ENCODE data around the gene ATF7IP2.
"Not testable (repeated sequence)": the region's sequence is repeated elsewhere in the genome, so short reads cannot be mapped to it uniquely, and the experiment has no call there.

Gene ATF7IP2

DNA sequence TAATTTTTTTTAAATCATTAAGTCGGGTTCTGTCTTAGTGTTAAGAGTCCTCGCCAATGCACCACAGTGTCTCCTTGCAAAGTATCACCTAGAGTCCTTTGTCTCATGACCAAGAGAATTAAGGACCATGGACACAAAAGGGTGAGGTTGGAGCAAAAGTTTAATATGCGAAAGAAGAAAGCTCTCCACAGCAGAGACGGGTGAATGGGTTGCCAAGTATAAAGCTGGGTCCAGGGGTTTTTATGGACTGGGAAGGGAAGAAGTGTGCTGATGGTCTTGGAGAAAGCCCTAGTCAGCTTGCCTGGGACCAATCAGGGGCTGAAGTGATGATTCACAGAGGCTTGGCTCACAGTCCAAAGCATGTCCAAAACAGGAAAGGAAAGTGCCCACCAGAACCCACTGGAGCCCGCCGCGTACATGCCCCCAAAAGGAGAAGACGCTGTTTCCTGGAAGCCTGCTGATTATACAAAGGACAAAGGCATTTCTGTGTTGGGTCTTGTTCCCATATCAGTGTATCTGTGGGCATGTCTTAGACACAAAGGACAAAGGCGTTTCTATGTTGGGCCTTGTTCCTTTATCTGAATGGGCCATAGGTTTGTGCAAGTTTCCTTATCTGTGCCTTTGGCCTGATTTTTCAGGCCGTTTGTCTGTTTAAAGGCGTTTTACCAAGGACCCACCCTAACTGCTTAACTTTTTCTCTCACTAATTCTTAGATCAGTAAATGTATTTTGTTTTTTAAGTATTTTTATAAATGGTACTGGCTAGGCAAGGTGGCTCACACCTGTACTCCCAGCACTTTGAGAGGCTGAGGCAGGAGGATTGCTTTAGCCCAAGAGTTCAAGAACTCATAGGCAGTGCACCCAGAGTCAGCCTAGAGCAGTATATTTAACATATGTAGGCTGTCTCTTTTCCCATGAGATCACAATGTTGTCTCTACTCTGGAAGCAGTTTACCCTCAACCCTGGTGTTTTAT is 28.7 kb upstream of the ATF7IP2 start:
- Histone ChIP-seq H3K36me3 (ENCODE audit: control insufficient read depth, insufficient read depth, low read length) (no peaks in the 10 kb centered on the region), H3K27me3 (ENCODE audit: control insufficient read depth, insufficient read depth, low read length, poor library complexity, severe bottlenecking) (no peaks in the 10 kb centered on the region), H3K4me3 (ENCODE audit: insufficient read depth, low read depth, low read length) (no peak overlapping the region), H3K9me3 (ENCODE audit: control insufficient read depth, low read length) (no peaks in the 10 kb centered on the region), H3K4me1 (ENCODE audit: control insufficient read depth, insufficient read depth, low read length) (no peaks in the 10 kb centered on the region), H3K27ac (ENCODE audit: insufficient read depth, low read depth, low read length, poor library complexity, severe bottlenecking) (no peak overlapping the region)
- 93 to 94% methylated on average over 11 of the region's 11 CpGs for WGBS, 2 experiments

DNA sequence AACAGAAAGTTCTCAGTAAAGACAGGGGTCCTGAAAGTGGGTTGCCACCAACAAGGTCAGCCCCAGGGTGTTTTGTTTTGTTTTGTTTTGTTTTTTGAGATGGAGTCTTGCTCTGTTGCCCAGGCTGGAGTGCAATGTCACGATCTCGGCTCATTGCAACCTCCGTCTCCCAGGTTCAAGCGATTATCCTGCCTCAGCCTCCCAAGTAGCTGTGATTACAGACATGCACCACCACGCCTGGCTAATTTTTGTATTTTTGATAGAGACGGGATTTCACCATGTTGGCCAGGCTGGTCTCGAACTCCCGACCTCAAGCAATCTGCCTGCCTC is 24.1 kb upstream of the ATF7IP2 start:
- not testable (repeated sequence) for H3K27ac ChIP-seq (ENCODE audit: insufficient read depth, low read depth, low read length, poor library complexity, severe bottlenecking); H3K4me3 ChIP-seq (ENCODE audit: insufficient read depth, low read depth, low read length); H3K36me3 ChIP-seq (ENCODE audit: control insufficient read depth, insufficient read depth, low read length); H3K9me3 ChIP-seq (ENCODE audit: control insufficient read depth, low read length); H3K4me1 ChIP-seq (ENCODE audit: control insufficient read depth, insufficient read depth, low read length); H3K27me3 ChIP-seq (ENCODE audit: control insufficient read depth, insufficient read depth, low read length, poor library complexity, severe bottlenecking)
- 92 to 93% methylated on average over 8 of the region's 8 CpGs for WGBS, 2 experiments

DNA sequence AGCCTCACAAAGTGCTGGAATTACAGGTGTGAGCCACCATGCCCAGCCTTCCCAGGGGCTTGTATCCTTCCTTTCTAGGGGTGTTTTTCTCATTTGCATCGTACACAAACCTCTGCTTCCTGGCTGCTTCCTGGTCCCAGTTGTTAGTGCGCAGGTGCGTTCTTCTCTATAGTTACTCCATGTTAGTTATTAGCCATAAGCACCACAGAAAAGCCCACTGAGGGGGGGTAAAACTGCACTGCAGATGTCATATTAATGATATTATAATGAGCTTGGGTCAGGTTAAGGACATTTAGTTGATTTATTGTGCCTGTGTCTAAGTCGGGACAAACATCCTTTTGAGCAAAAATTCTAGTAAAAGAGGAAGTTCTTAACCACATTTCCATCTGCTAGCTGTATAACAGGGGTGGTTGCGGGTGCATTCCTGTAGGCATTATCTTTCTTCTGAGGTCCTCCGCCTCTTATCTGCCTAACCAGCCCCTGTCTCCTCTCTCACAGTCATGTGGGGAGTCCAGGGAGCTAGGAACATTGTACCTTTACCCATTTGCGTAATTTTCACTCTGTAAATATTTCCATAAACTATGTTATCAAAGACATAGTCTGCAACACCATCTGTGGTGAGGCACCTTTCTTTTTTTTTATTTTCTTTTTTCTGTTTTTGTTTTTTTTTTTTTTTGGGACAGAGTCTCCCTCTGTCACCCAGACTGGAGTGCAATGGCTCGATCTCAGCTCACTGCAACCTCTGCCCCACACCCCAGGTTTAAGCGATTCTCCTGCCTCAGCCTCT is 23.6 kb upstream of the ATF7IP2 start:
- Histone ChIP-seq H3K4me3 (ENCODE audit: insufficient read depth, low read depth, low read length) (no peak overlapping the region), H3K36me3 (ENCODE audit: control insufficient read depth, insufficient read depth, low read length) (no peaks in the 10 kb centered on the region), H3K27ac (ENCODE audit: insufficient read depth, low read depth, low read length, poor library complexity, severe bottlenecking) (no peak overlapping the region), H3K9me3 (ENCODE audit: control insufficient read depth, low read length) (no peaks in the 10 kb centered on the region), H3K4me1 (ENCODE audit: control insufficient read depth, insufficient read depth, low read length) (no peaks in the 10 kb centered on the region), H3K27me3 (ENCODE audit: control insufficient read depth, insufficient read depth, low read length, poor library complexity, severe bottlenecking) (no peaks in the 10 kb centered on the region)
- 88 to 94% methylated on average over 9 of the region's 9 CpGs for WGBS, 2 experiments

DNA sequence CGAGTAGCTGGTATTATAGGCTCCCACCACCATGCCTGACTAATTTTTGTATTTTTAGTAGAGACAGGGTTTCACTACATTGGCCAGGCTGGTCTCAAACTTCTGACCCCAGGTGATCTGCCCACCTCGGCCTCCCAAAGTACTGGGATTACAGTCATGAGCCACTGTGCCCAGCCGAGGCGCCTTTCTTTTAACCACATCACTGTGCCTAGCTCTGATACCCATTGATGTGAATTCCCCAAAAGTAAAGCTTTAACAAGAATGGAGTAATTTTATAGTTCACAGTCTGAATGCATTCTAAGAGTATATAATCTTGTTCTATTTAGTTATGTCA is 23.0 kb upstream of the ATF7IP2 start:
- not testable (repeated sequence) for H3K27me3 ChIP-seq (ENCODE audit: control insufficient read depth, insufficient read depth, low read length, poor library complexity, severe bottlenecking); H3K9me3 ChIP-seq (ENCODE audit: control insufficient read depth, low read length); H3K4me1 ChIP-seq (ENCODE audit: control insufficient read depth, insufficient read depth, low read length); H3K27ac ChIP-seq (ENCODE audit: insufficient read depth, low read depth, low read length, poor library complexity, severe bottlenecking); H3K36me3 ChIP-seq (ENCODE audit: control insufficient read depth, insufficient read depth, low read length); H3K4me3 ChIP-seq (ENCODE audit: insufficient read depth, low read depth, low read length)
- 88% methylated on average over 4 of the region's 4 CpGs for WGBS, 2 experiments

DNA sequence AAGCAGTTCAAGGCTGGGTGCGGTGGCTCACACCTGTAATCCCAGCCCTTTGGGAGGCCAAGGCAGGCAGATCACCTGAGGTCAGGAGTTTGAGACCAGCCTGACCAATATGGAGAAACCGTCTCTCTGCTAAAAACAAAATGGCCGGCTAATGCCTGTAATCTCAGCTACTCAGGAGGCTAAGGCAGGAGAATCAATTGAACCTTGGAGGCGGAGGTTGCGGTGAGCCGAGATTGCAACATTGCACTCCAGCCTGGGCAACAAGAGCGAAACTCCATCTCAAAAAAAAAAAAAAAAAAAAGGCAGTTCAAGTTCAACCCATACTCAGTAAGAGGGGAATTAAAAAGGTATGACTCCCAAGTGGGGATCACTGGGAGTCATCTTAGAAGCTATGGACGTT is 19.2 kb upstream of the ATF7IP2 start:
- not testable (repeated sequence) for H3K4me1 ChIP-seq (ENCODE audit: control insufficient read depth, insufficient read depth, low read length); H3K9me3 ChIP-seq (ENCODE audit: control insufficient read depth, low read length); H3K36me3 ChIP-seq (ENCODE audit: control insufficient read depth, insufficient read depth, low read length); H3K27me3 ChIP-seq (ENCODE audit: control insufficient read depth, insufficient read depth, low read length, poor library complexity, severe bottlenecking); H3K27ac ChIP-seq (ENCODE audit: insufficient read depth, low read depth, low read length, poor library complexity, severe bottlenecking); H3K4me3 ChIP-seq (ENCODE audit: insufficient read depth, low read depth, low read length)
- WGBS, 2 experiments: 93 to 95% methylated on average over 8 of the region's 8 CpGs

DNA sequence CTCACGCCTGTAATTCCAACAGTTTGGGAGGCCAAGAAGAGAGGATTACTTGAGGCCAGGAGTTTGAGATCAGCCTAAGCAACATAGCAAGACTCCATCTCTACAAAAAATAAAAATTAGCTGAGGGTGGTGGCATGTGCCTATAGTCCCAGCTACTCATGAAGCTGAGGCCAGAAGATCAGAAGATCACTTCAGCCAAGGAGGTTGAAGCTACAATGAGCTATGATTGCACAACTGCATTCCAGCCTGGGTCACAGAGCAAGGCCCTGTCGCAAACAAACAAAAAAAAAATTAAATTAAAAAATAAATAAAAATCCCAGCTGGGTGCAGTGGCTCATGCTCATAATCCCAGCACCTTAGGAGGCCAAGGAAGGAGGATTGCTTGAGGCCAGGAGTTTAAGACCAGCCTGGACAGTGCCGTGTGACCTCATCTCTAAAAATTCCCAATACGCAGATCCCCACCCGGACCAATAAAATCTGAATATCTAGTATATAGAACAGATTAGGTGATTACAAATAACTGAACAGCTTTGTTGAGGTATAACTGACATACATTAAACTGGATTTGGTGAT is 18.2 kb upstream of the ATF7IP2 start:
- Histone ChIP-seq H3K4me3 (ENCODE audit: insufficient read depth, low read depth, low read length) (no peak overlapping the region), H3K27ac (ENCODE audit: insufficient read depth, low read depth, low read length, poor library complexity, severe bottlenecking) (no peak overlapping the region), H3K36me3 (ENCODE audit: control insufficient read depth, insufficient read depth, low read length) (no peaks in the 10 kb centered on the region), H3K9me3 (ENCODE audit: control insufficient read depth, low read length) (no peaks in the 10 kb centered on the region), H3K27me3 (ENCODE audit: control insufficient read depth, insufficient read depth, low read length, poor library complexity, severe bottlenecking) (no peaks in the 10 kb centered on the region), H3K4me1 (ENCODE audit: control insufficient read depth, insufficient read depth, low read length) (no peaks in the 10 kb centered on the region)
- 83 to 99% methylated on average over 1 to 5 of the region's 5 CpGs for WGBS, 2 experiments

DNA sequence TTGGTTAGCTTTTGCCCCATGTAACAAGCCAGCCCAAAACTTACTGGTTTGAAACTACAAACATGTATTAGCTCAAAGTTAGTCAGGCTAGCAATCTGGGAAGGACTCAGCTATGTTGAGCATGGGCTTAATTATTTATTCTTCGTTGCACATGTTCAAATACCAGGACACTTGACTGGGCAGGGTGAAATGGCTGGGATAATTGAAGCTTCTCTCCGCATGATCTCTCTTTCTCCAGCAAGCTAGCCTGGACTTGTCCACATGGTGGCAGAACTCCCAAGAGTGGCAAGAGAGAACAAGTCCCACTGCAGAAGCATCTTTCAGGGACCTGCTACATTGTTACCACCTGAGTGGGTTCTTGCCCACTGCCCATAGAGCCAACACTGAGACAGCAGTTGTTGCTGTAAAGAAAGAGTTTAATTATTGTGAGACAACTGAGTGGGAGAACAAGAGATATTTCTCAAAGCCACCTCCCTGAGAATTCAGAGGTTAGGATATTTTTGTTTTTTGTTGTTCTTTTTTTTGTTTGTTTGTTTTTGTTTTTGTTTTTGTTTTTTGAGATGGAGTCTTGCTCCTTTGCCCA is 16.8 kb upstream of the ATF7IP2 start:
- H3K36me3 ChIP-seq (ENCODE audit: control insufficient read depth, insufficient read depth, low read length): no peaks in the 10 kb centered on the region
- H3K27me3 ChIP-seq (ENCODE audit: control insufficient read depth, insufficient read depth, low read length, poor library complexity, severe bottlenecking): no peaks in the 10 kb centered on the region
- WGBS, 2 experiments: 78 to 90% methylated on average over 2 of the region's 2 CpGs

DNA sequence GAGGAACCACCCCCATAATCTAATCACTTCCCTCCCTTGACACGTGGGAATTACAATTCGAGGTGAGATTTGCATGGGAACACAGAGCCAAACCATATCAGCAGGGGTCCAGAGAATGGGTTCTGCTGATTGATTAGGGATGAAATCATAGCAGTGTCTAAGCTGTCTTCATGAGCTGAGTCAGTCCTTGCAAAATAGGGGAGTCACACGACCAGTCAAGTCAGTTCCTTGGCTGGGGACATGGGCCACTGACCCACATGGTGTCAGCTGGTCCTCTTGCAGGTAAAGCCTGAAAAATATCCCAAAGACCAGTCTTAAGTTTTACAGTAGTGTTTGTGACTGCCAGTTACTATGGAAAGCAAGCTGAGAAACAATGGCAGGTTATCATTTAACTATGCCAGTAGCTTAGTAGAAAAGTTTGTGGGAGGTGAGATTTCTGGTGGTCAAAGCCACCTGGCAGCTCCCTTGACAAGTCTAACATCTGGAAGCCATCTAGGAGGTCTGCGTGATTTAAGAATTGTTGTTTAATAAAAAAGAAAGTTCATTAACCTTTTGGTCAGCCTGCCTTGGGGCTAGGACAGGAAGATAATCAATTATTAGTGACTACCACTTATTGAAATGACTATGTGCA is 15.7 kb upstream of the ATF7IP2 start:
- WGBS, 2 experiments: 88 to 94% methylated on average over 4 of the region's 4 CpGs
- Histone ChIP-seq H3K27ac (ENCODE audit: insufficient read depth, low read depth, low read length, poor library complexity, severe bottlenecking) (no peak overlapping the region), H3K36me3 (ENCODE audit: control insufficient read depth, insufficient read depth, low read length) (no peaks in the 10 kb centered on the region), H3K27me3 (ENCODE audit: control insufficient read depth, insufficient read depth, low read length, poor library complexity, severe bottlenecking) (no peaks in the 10 kb centered on the region), H3K9me3 (ENCODE audit: control insufficient read depth, low read length) (no peaks in the 10 kb centered on the region), H3K4me1 (ENCODE audit: control insufficient read depth, insufficient read depth, low read length) (no peaks in the 10 kb centered on the region), H3K4me3 (ENCODE audit: insufficient read depth, low read depth, low read length) (no peak overlapping the region)

More for the DNA sequence above, 16.8 kb upstream of the ATF7IP2 start:
- H3K4me3 ChIP-seq (ENCODE audit: insufficient read depth, low read depth, low read length): no peak overlapping the region
- no peaks in the 10 kb centered on the region for H3K4me1 ChIP-seq (ENCODE audit: control insufficient read depth, insufficient read depth, low read length)
- no peaks in the 10 kb centered on the region for H3K9me3 ChIP-seq (ENCODE audit: control insufficient read depth, low read length)
- no peak overlapping the region for H3K27ac ChIP-seq (ENCODE audit: insufficient read depth, low read depth, low read length, poor library complexity, severe bottlenecking)

DNA sequence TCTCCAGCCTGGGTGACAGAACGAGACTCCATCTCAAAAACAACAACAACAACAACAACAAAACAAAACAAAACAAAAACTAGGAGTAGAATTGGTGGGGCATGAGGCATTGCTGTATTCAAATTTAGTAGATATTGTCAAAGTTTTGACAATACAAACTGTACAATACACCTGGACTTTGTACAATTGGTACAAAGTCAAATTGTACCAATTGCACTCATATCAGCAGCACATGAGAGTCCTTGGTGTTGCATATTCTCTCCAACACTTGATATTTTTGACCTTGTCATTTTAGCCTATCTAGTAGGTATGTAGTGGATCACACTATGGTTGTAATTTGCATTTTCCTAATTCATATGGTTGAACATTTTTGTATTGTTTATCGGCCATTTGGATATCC is 14.3 kb upstream of the ATF7IP2 start:
- H3K36me3 ChIP-seq (ENCODE audit: control insufficient read depth, insufficient read depth, low read length): no peaks in the 10 kb centered on the region
- H3K4me3 ChIP-seq (ENCODE audit: insufficient read depth, low read depth, low read length): no peak overlapping the region
- no peaks in the 10 kb centered on the region for H3K27me3 ChIP-seq (ENCODE audit: control insufficient read depth, insufficient read depth, low read length, poor library complexity, severe bottlenecking)
- H3K4me1 ChIP-seq (ENCODE audit: control insufficient read depth, insufficient read depth, low read length): no peaks in the 10 kb centered on the region
- H3K27ac ChIP-seq (ENCODE audit: insufficient read depth, low read depth, low read length, poor library complexity, severe bottlenecking): no peak overlapping the region
- no peaks in the 10 kb centered on the region for H3K9me3 ChIP-seq (ENCODE audit: control insufficient read depth, low read length)
- 100% methylated on average over 1 to 2 of the region's 2 CpGs for WGBS, 2 experiments

DNA sequence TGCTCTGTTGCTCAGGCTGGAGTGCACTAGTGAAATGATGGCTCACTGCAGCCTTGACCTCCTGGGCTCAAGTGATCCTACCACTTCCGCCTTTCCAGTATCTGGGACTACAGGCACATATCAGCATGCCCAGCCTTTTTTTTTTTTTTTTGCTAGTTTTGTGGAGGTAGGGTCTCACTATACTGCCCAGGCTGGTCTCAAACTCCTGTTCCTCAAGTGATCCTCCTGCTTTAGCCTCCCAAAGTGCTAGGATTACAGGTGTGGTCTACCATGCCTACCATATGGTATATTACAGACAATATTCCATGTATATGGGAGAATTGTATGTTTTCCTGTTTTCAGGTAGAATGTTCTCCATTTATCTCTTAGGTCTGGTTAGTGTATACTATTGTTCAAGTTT is 12.3 kb upstream of the ATF7IP2 start:
- Histone ChIP-seq H3K27ac (ENCODE audit: insufficient read depth, low read depth, low read length, poor library complexity, severe bottlenecking) (no peak overlapping the region), H3K4me1 (ENCODE audit: control insufficient read depth, insufficient read depth, low read length) (no peaks in the 10 kb centered on the region), H3K36me3 (ENCODE audit: control insufficient read depth, insufficient read depth, low read length) (no peaks in the 10 kb centered on the region), H3K9me3 (ENCODE audit: control insufficient read depth, low read length) (no peaks in the 10 kb centered on the region), H3K27me3 (ENCODE audit: control insufficient read depth, insufficient read depth, low read length, poor library complexity, severe bottlenecking) (no peaks in the 10 kb centered on the region), H3K4me3 (ENCODE audit: insufficient read depth, low read depth, low read length) (no peak overlapping the region)
- 94 to 100% methylated on average over 1 of the region's 1 CpG for WGBS, 2 experiments

Measured in ectodermal cell (in vitro differentiated cells).